Measurements from ENCODE around the gene REG4. TPM values are rescaled to one million over a fixed set of nuclear protein-coding genes. Genes with fewer than 3 reads are reported as not detected.

REG4 gene
- total RNA-seq, 2 experiments from 2014 or later, result 0.33 TPM; not detected in 1

DNA sequence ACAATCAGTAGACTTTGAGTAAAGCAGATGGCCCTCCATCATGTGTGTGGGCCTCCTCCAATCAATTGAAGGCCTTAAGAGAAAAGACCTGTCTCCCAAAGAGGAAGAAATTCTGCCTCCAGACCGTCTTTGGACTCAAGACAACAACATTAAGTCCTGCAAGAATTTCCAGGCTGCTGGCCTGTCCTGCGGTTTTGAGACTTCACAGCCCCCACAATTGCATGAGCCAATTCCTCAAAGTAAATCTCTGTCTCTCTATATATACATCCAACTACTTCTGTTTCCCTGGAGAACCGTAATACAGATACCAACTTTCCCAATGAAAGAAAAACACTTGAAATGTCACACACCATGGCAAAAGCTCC, 16.4 kb downstream of the REG4 start:
- ATAC-seq (ENCODE audit: poor library complexity) (no peak), DNase-seq (no peak)
- Histone ChIP-seq H3K9me3 (ENCODE audit: control insufficient read depth in 1 of 2, insufficient read depth in 1 of 2, low read length in 2 of 2) (no peaks in the 10 kb centered on the region), H3K4me3 (ENCODE audit: low read length) (no peak overlapping the region), H3K27me3 (ENCODE audit: control insufficient read depth in 1 of 2, insufficient read depth in 2 of 2, low read length in 2 of 2) (no peaks in the 10 kb centered on the region), H3K4me1 (ENCODE audit: insufficient read depth, low read length) (no peaks in the 10 kb centered on the region), H3K36me3 (ENCODE audit: insufficient read depth, low read length) (no peaks in the 10 kb centered on the region), H3K27ac (ENCODE audit: low read depth in 1 of 2, low read length in 2 of 2) (no peak overlapping the region)
- Mint-ChIP-seq H3K4me1 (ENCODE audit: low read depth) (peaks cover 10% of the 10 kb centered on the region), H3K27me3 (peaks cover 8% of the 10 kb centered on the region), H3K27ac (no peak overlapping the region), H3K9me3 (no peaks in the 10 kb centered on the region), H3K36me3 (ENCODE audit: low read depth) (no peaks in the 10 kb centered on the region), H3K4me3 (no peak overlapping the region)
- intact Hi-C loops (cut with DNase I, micrococcal nuclease), result loop anchor here in 1 of 2 experiments (5.0 kb wide), 1 partner anchor 43 kb away; no protein-coding TSS in a partner anchor
- TF ChIP-seq CTCF (IDR thresholded peaks at IDR 0.05), result no peak
- CTCF ChIA-PET, result no interaction called here
- POLR2A ChIA-PET, result no interaction called here

DNA sequence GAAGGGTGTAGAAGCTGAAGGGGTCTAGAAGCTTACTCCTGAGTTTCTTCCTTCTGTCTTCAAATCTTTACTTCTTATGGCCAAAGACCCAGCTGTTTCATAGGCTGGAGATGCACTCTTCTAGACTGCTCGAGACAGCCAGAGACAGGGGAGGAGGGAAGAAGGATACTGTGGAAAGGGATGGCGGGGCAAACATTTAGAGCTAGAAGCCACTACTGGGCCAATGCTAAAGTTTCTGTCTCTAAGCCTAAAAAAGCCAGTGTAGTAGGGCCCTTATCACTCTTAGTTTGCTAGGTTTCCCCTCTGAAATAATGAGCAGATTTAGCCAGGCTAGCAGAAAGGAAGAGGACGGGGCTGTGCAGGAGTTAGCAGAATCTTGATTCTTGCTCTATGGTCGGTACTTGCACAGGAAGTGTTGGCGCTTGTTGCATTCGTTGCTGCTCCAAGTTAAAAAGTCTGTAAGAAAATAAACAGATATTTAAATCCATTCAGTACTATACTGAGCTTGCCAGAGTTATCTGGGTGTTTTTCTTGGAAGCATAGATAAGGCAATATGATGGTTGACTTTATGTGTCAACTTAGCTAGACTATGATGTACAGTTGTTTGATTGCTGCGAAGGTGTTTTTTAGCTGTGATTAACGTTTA, 16.9 kb downstream of the REG4 start:
- H3K36me3 Mint-ChIP-seq (ENCODE audit: low read depth), result no peaks in the 10 kb centered on the region
- Histone ChIP-seq H3K9me3 (ENCODE audit: control insufficient read depth in 1 of 2, insufficient read depth in 1 of 2, low read length in 2 of 2) (no peaks in the 10 kb centered on the region), H3K4me1 (ENCODE audit: insufficient read depth, low read length) (no peaks in the 10 kb centered on the region), H3K27me3 (ENCODE audit: control insufficient read depth in 1 of 2, insufficient read depth in 2 of 2, low read length in 2 of 2) (no peaks in the 10 kb centered on the region), H3K36me3 (ENCODE audit: insufficient read depth, low read length) (no peaks in the 10 kb centered on the region), H3K27ac (ENCODE audit: low read depth in 1 of 2, low read length in 2 of 2) (no peak overlapping the region), H3K4me3 (ENCODE audit: low read length) (no peak overlapping the region)
- intact Hi-C loops (cut with DNase I, micrococcal nuclease), result loop anchor here in 1 of 2 experiments (5.0 kb wide), 1 partner anchor 42 kb away; no protein-coding TSS in a partner anchor
- peaks cover 6% of the 10 kb centered on the region for H3K4me1 Mint-ChIP-seq (ENCODE audit: low read depth)
- no peaks in the 10 kb centered on the region for H3K9me3 Mint-ChIP-seq
- ChIA-PET POLR2A (no interaction called here), CTCF (no interaction called here)
- no peak overlapping the region for H3K4me3 Mint-ChIP-seq
- ATAC-seq (ENCODE audit: poor library complexity) (no peak), DNase-seq (no peak)
- H3K27ac Mint-ChIP-seq, result no peak overlapping the region
- no peak for TF ChIP-seq CTCF (IDR thresholded peaks at IDR 0.05)
- peaks cover 8% of the 10 kb centered on the region for H3K27me3 Mint-ChIP-seq

GRCh38 chr1:119791377-119791776, 19.9 kb downstream of the REG4 start:
- no peak overlapping the region for H3K4me3 Mint-ChIP-seq
- CTCF ChIA-PET, result interaction anchor here (1.2 kb wide), 1 partner anchor 17 kb away, joined by 4 read pairs; no protein-coding TSS in a partner anchor
- no peaks in the 10 kb centered on the region for H3K9me3 ChIP-seq (ENCODE audit: control insufficient read depth in 1 of 2, insufficient read depth in 1 of 2, low read length in 2 of 2)
- TF ChIP-seq CTCF (IDR thresholded peaks at IDR 0.05), result no peak
- ATAC-seq (ENCODE audit: poor library complexity) (no peak), DNase-seq (no peak)
- peaks cover 8% of the 10 kb centered on the region for H3K27me3 Mint-ChIP-seq
- no peak overlapping the region for H3K4me3 ChIP-seq (ENCODE audit: low read length)
- no peaks in the 10 kb centered on the region for H3K9me3 Mint-ChIP-seq
- H3K4me1 ChIP-seq (ENCODE audit: insufficient read depth, low read length), result no peaks in the 10 kb centered on the region
- H3K36me3 Mint-ChIP-seq (ENCODE audit: low read depth), result no peaks in the 10 kb centered on the region
- H3K27me3 ChIP-seq (ENCODE audit: control insufficient read depth in 1 of 2, insufficient read depth in 2 of 2, low read length in 2 of 2), result no peaks in the 10 kb centered on the region
- POLR2A ChIA-PET, result no interaction called here
- no peak overlapping the region for H3K27ac Mint-ChIP-seq
- no peak overlapping the region for H3K27ac ChIP-seq (ENCODE audit: low read depth in 1 of 2, low read length in 2 of 2)
- no peaks in the 10 kb centered on the region for H3K4me1 Mint-ChIP-seq (ENCODE audit: low read depth)
- intact Hi-C loops (cut with DNase I, micrococcal nuclease), result loop anchor here in 1 of 2 experiments (5.0 kb wide), 1 partner anchor 39 kb away; no protein-coding TSS in a partner anchor
- H3K36me3 ChIP-seq (ENCODE audit: insufficient read depth, low read length), result no peaks in the 10 kb centered on the region
